HG02678 (cell line): ENCODE measurements around the gene PLA2G5.
"Not testable (repeated sequence)": the region's sequence is repeated elsewhere in the genome, so short reads cannot be mapped to it uniquely, and the experiment has no call there.

Experiments used
- ATAC-seq: cut with Tn5 transposase; IDR thresholded peaks from one replicate; pipeline ENCODE4 v1.9.1; 2021; ENCODE audit warnings: mild to moderate bottlenecking, moderate library complexity; ENCODE audit not compliant: unreplicated experiment

PLA2G5 gene

GRCh38 chr1:20069874-20070273 lies at the start of gene PLA2G5:
Gene PLA2G5, plus strand, starts transcription at chr1:20070194. Its CDS starts 14,637 bp downstream, at chr1:20084831.
- no peak for ATAC-seq

- no peak for ATAC-seq
Measured at GRCh38 chr1:20028125-20028524, 41.9 kb upstream of the PLA2G5 start.

- no peak for ATAC-seq
Measured at GRCh38 chr1:20028726-20029125, 41.3 kb upstream of the PLA2G5 start.

GRCh38 chr1:20029178-20029912 lies 40.6 kb upstream of the PLA2G5 start:
- ATAC-seq = no peak

GRCh38 chr1:20030436-20031151 lies 39.4 kb upstream of the PLA2G5 start:
- not testable (repeated sequence) for ATAC-seq

GRCh38 chr1:20031161-20031560 lies 38.8 kb upstream of the PLA2G5 start:
- ATAC-seq = no peak

GRCh38 chr1:20031836-20032235 lies 38.2 kb upstream of the PLA2G5 start:
- no peak for ATAC-seq

- ATAC-seq = no peak
Measured at GRCh38 chr1:20032425-20032824, 37.6 kb upstream of the PLA2G5 start.

GRCh38 chr1:20033420-20033819 lies 36.6 kb upstream of the PLA2G5 start:
- no peak for ATAC-seq

GRCh38 chr1:20035114-20035513 lies 34.9 kb upstream of the PLA2G5 start:
- no peak for ATAC-seq

- ATAC-seq = no peak
Measured at GRCh38 chr1:20037877-20038276, 32.1 kb upstream of the PLA2G5 start.

- no peak for ATAC-seq
Measured at GRCh38 chr1:20047096-20047495, 22.9 kb upstream of the PLA2G5 start.

GRCh38 chr1:20048563-20048962 lies 21.4 kb upstream of the PLA2G5 start:
- ATAC-seq = no peak

GRCh38 chr1:20049056-20049798 lies 20.8 kb upstream of the PLA2G5 start:
- not testable (repeated sequence) for ATAC-seq

GRCh38 chr1:20051218-20051829 lies 18.7 kb upstream of the PLA2G5 start:
- no peak for ATAC-seq

- no peak for ATAC-seq
Measured at GRCh38 chr1:20052386-20052785, 17.6 kb upstream of the PLA2G5 start.

GRCh38 chr1:20057886-20058420 lies 12.0 kb upstream of the PLA2G5 start:
- no peak for ATAC-seq

GRCh38 chr1:20058531-20058930 lies 11.5 kb upstream of the PLA2G5 start:
- ATAC-seq = no peak

- ATAC-seq = no peak
Measured at GRCh38 chr1:20059847-20060246, 10.1 kb upstream of the PLA2G5 start.

- ATAC-seq = not testable (repeated sequence)
Measured at GRCh38 chr1:20060791-20061190, 9.2 kb upstream of the PLA2G5 start.

GRCh38 chr1:20061866-20062265 lies 8.1 kb upstream of the PLA2G5 start:
- no peak for ATAC-seq
